Activated CD4-positive, alpha-beta T cell treated with anti-CD3 and anti-CD28 coated beads, Interleukin-2, amount 50 U/mL, for 4 hours (primary cell): Measurements from ENCODE around the gene GABRB3.

Source experiments
- DNase-seq, 2 experiments: peaks; one replicate each; pipeline ENCODE4 v3.0.0-alpha.2; 2020

GABRB3 gene

GRCh38 chr15:26624128-26624527 lies 148.7 kb downstream of the GABRB3 start:
- no peak for DNase-seq

GRCh38 chr15:26623071-26623470 lies 149.8 kb downstream of the GABRB3 start:
- no peak for DNase-seq

GRCh38 chr15:26621816-26622215 lies 151.1 kb downstream of the GABRB3 start:
- DNase-seq = no peak

GRCh38 chr15:26620528-26621458 lies 152.1 kb downstream of the GABRB3 start:
- DNase-seq = no peak

- no peak for DNase-seq
Observed at GRCh38 chr15:26615927-26616302, 157.0 kb downstream of the GABRB3 start.

- DNase-seq = no peak
Observed at GRCh38 chr15:26615188-26615926, 157.5 kb downstream of the GABRB3 start.

GRCh38 chr15:26614734-26615133 lies 158.1 kb downstream of the GABRB3 start:
- DNase-seq = no peak

GRCh38 chr15:26598704-26599103 lies 174.2 kb downstream of the GABRB3 start:
- DNase-seq = no peak

- DNase-seq = no peak
Observed at GRCh38 chr15:26595611-26596010, 177.3 kb downstream of the GABRB3 start.

- no peak for DNase-seq
Observed at GRCh38 chr15:26590676-26591075, 182.2 kb downstream of the GABRB3 start.

GRCh38 chr15:26582840-26583239 lies 190.0 kb downstream of the GABRB3 start:
- no peak for DNase-seq

GRCh38 chr15:26580943-26581342 lies 191.9 kb downstream of the GABRB3 start:
- no peak for DNase-seq

GRCh38 chr15:26572602-26573350 lies 200.1 kb downstream of the GABRB3 start:
- DNase-seq = no peak

- no peak for DNase-seq
Observed at GRCh38 chr15:26571346-26571745, 201.5 kb downstream of the GABRB3 start.

- no peak for DNase-seq
Observed at GRCh38 chr15:26565542-26565941, 207.3 kb downstream of the GABRB3 start.

- DNase-seq = no peak
Observed at GRCh38 chr15:26564361-26564760, 208.5 kb downstream of the GABRB3 start.

GRCh38 chr15:26562336-26562735 lies 210.5 kb downstream of the GABRB3 start:
- no peak for DNase-seq

GRCh38 chr15:26561896-26562295 lies 211.0 kb downstream of the GABRB3 start:
- no peak for DNase-seq

- DNase-seq = no peak
Observed at GRCh38 chr15:26561130-26561529, 211.7 kb downstream of the GABRB3 start.

- no peak for DNase-seq
Observed at GRCh38 chr15:26555898-26556297, 217.0 kb downstream of the GABRB3 start.

GRCh38 chr15:26551473-26551872 lies 221.4 kb downstream of the GABRB3 start:
- no peak for DNase-seq

- no peak for DNase-seq
Observed at GRCh38 chr15:26550880-26551279, 222.0 kb downstream of the GABRB3 start.

GRCh38 chr15:26537663-26538062 lies 235.2 kb downstream of the GABRB3 start:
- no peak for DNase-seq
